ENCODE measurements around the gene ORM1.

The ORM1 gene

GRCh38 chr9:114367772-114368569, 45.1 kb downstream of the ORM1 start:
- no peak for DNase-seq

- no peak for DNase-seq
These were observed 46.6 kb downstream of the ORM1 start for GRCh38 chr9:114369216-114370130.

- DNase-seq = no peak
These were observed 47.5 kb downstream of the ORM1 start for GRCh38 chr9:114370251-114370967.

- DNase-seq = no peak
These were observed 48.0 kb downstream of the ORM1 start for GRCh38 chr9:114370968-114371320.

GRCh38 chr9:114371343-114371944, 48.5 kb downstream of the ORM1 start:
- DNase-seq = no peak

- DNase-seq = no peak
These were observed 49.3 kb downstream of the ORM1 start for GRCh38 chr9:114371973-114372917.

- DNase-seq = no peak
These were observed 50.1 kb downstream of the ORM1 start for GRCh38 chr9:114372921-114373448.

- DNase-seq = no peak
These were observed 51.2 kb downstream of the ORM1 start for GRCh38 chr9:114373960-114374730.

- DNase-seq = no peak
These were observed 52.0 kb downstream of the ORM1 start for GRCh38 chr9:114374936-114375335.

- no peak for DNase-seq
These were observed 52.7 kb downstream of the ORM1 start for GRCh38 chr9:114375386-114376175.

All from SHP77 treated with DMSO at 0.1 percent for 48 hours (cell line).